22Rv1 (cell line): ENCODE results near the gene GSPT1.

Experiments
- ZFX ChIP-seq: fragments of 450-650 bp; IDR thresholded peaks from 2 replicates; pipeline ENCODE4 v1.6.1; 2017; ENCODE audit warnings: antibody characterized with exemption, borderline replicate concordance
- TF ChIP-seq, protein P1 (sequence below): fragments of 450-650 bp; IDR thresholded peaks from 2 replicates; pipeline ENCODE4 v1.5.1; 2017; ENCODE audit warnings: mild to moderate bottlenecking

GRCh38 chr16:11857161-11857560, 58.6 kb downstream of the GSPT1 start:
- TF ChIP-seq, protein P1, sequence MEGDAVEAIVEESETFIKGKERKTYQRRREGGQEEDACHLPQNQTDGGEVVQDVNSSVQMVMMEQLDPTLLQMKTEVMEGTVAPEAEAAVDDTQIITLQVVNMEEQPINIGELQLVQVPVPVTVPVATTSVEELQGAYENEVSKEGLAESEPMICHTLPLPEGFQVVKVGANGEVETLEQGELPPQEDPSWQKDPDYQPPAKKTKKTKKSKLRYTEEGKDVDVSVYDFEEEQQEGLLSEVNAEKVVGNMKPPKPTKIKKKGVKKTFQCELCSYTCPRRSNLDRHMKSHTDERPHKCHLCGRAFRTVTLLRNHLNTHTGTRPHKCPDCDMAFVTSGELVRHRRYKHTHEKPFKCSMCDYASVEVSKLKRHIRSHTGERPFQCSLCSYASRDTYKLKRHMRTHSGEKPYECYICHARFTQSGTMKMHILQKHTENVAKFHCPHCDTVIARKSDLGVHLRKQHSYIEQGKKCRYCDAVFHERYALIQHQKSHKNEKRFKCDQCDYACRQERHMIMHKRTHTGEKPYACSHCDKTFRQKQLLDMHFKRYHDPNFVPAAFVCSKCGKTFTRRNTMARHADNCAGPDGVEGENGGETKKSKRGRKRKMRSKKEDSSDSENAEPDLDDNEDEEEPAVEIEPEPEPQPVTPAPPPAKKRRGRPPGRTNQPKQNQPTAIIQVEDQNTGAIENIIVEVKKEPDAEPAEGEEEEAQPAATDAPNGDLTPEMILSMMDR = no peak
- no peak for TF ChIP-seq ZFX
